PC-3 (cell line): ENCODE results near the gene OR2A12.

Experiments used
- EZH2 ChIP-seq: fragments of 300-600 bp; sonication (generic); IDR thresholded peaks from one replicate; pipeline ENCODE4 v1.6.1; 2017; ENCODE audit warnings: antibody characterized with exemption, mild to moderate bottlenecking, low read length; ENCODE audit not compliant: unreplicated experiment
- TF ChIP-seq, protein P1 (sequence below): fragments of 300-600 bp; sonication (generic); conservative IDR thresholded peaks from 2 replicates; pipeline ENCODE4 v1.5.1; 2017; ENCODE audit warnings: antibody characterized with exemption, low read depth, mild to moderate bottlenecking, low read length

DNA sequence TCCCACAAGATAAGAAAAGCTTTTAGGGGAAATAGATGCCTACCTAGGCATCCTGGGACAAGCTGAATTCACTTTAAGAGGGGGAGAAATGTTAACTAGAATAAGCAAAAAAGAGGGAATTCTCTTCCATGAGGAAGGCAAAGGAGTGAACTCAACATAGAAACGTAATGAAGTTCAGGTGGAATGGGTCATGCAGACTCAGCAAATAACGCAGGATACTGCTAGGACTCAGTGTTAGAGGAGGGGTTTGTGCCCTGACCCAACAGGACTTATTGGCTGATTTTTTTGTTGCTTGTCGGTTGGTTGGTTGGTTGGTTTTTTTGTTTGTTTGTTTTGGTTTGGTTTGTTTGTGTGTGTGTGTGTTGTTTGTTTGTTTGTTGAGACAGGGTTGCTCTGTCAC is 46.2 kb downstream of the OR2A12 start:
- TF ChIP-seq, protein P1, sequence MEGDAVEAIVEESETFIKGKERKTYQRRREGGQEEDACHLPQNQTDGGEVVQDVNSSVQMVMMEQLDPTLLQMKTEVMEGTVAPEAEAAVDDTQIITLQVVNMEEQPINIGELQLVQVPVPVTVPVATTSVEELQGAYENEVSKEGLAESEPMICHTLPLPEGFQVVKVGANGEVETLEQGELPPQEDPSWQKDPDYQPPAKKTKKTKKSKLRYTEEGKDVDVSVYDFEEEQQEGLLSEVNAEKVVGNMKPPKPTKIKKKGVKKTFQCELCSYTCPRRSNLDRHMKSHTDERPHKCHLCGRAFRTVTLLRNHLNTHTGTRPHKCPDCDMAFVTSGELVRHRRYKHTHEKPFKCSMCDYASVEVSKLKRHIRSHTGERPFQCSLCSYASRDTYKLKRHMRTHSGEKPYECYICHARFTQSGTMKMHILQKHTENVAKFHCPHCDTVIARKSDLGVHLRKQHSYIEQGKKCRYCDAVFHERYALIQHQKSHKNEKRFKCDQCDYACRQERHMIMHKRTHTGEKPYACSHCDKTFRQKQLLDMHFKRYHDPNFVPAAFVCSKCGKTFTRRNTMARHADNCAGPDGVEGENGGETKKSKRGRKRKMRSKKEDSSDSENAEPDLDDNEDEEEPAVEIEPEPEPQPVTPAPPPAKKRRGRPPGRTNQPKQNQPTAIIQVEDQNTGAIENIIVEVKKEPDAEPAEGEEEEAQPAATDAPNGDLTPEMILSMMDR = no peak
- TF ChIP-seq EZH2 = no peak
